Prostate gland (tissue), 2 donors: ENCODE results near the gene STK24. TPM values are rescaled to one million over a fixed set of nuclear protein-coding genes. Genes with fewer than 3 reads are reported as not detected.
A peak's percentile ranks its signal among the peaks of the same experiment; 100 is the strongest.

ENCODE experiments used
- DNase-seq: peaks from one replicate; pipeline ENCODE4 v3.0.0-alpha.2; 2019; ENCODE audit warnings: low spot score
- H3K27ac ChIP-seq, 2 donors: fragments of 200-600 bp; sonication (generic); 2 replicates each; pipeline ENCODE4 v1.5.1; 2017 to 2019
- H3K27me3 ChIP-seq: fragments of 200-600 bp; sonication (generic); replicated peaks from 2 replicates; pipeline ENCODE4 v1.5.1; 2019; ENCODE audit not compliant: insufficient read depth
- H3K36me3 ChIP-seq, 2 donors: fragments of 200-600 bp; sonication (generic); 1 replicate in 1 of 2; 2 replicates in 1 of 2; pipeline versions ENCODE4 v1.5.1 to v1.8.1; 2017 to 2019
- H3K4me1 ChIP-seq: fragments of 200-600 bp; sonication (generic); replicated peaks from 2 replicates; pipeline ENCODE4 v1.5.1; 2019
- H3K4me3 ChIP-seq, 2 donors: fragments of 200-600 bp; sonication (generic); 2 replicates each; pipeline ENCODE4 v1.5.1; 2017 to 2019
- H3K9me3 ChIP-seq: fragments of 200-600 bp; sonication (generic); 2 replicates; pipeline ENCODE4 v1.5.1; 2017
- CTCF ChIP-seq, 4 experiments: fragments of 200-600 bp in 2 of 4; fragments of 450-650 bp in 2 of 4; sonication (generic) in 2 of 4; IDR thresholded peaks; 1 replicate in 3 of 4; 2 replicates in 1 of 4; pipeline ENCODE4 v1.5.1; 2016 to 2019; ENCODE audit warnings: antibody characterized with exemption in 4 of 4, mild to moderate bottlenecking in 2 of 4, moderate library complexity in 2 of 4
- POLR2A ChIP-seq: fragments of 450-650 bp; IDR thresholded peaks from one replicate; pipeline ENCODE4 v1.6.1; 2016; ENCODE audit warnings: antibody characterized with exemption, mild to moderate bottlenecking
- POLR2AphosphoS5 ChIP-seq: sonication (generic); formaldehyde crosslinking; IDR thresholded peaks from one replicate; pipeline ENCODE4 v1.6.1; 2017; ENCODE audit warnings: antibody characterized with exemption
- WGBS: methylation state at CpG from one replicate; pipeline ENCODE4 v1.1.5; 2018; 5-methylcytosine and 5-hydroxymethylcytosine counted together
- intact Hi-C: fragments of 100-400 bp; cut with DNase I; formaldehyde crosslinking; loops from one replicate; pipeline ENCODE4 v1.14.2; 2022
- total RNA-seq, 2 donors: library from RNA; depleted of rRNA; stranded (reverse); fragments of >200 nt; gene quantifications; one replicate each; pipeline ENCODE4 v1.1.0, GENCODE V29; 2016

STK24 gene
- total RNA-seq, 2 donors from 2014 or later, result 80.5 to 187 TPM

GRCh38 chr13:98452851-98453843 is 123.8 kb downstream of the STK24 start:
- no peak for DNase-seq
- 62% methylated on average over 15 of the region's 15 CpGs for WGBS
- intact Hi-C loops, result loop anchor here (5.0 kb wide), 1 partner anchor 44 kb away; no protein-coding TSS in a partner anchor

GRCh38 chr13:98451676-98452470 is 125.0 kb downstream of the STK24 start:
- TF ChIP-seq POLR2A (no peak), POLR2AphosphoS5 (no peak), CTCF (IDR thresholded peaks at IDR 0.05) (no peak)
- 57% methylated on average over 23 of the region's 23 CpGs for WGBS
- intact Hi-C loops, result loop anchor here (5.0 kb wide), 1 partner anchor 45 kb away; no protein-coding TSS in a partner anchor

More at GRCh38 chr13:98452851-98453843, 123.8 kb downstream of the STK24 start:
- H3K4me3 ChIP-seq, result no peak overlapping the region
- peaks cover 0 to 5% of the 10 kb centered on the region in 2 donors for H3K36me3 ChIP-seq
- H3K27ac ChIP-seq, result no peak overlapping the region
- H3K27me3 ChIP-seq, result no peaks in the 10 kb centered on the region
- no peak for TF ChIP-seq POLR2A
- H3K4me1 ChIP-seq, result peaks cover 16% of the 10 kb centered on the region
- H3K9me3 ChIP-seq, result no peaks in the 10 kb centered on the region

GRCh38 chr13:98450539-98451111 is 126.3 kb downstream of the STK24 start:
- H3K4me3 ChIP-seq, result no peak overlapping the region
- H3K27me3 ChIP-seq, result no peaks in the 10 kb centered on the region
- intact Hi-C loops, result loop anchor here (5.0 kb wide), 1 partner anchor 47 kb away; no protein-coding TSS in a partner anchor
- no peaks in the 10 kb centered on the region for H3K9me3 ChIP-seq
- WGBS, result 29% methylated on average over 14 of the region's 14 CpGs
- peak; percentile 73 for DNase-seq
- H3K4me1 ChIP-seq, result peaks cover 16% of the 10 kb centered on the region
- H3K27ac ChIP-seq, result peak overlapping the region; percentile 66 to 70
- no peaks in the 10 kb centered on the region for H3K36me3 ChIP-seq
- TF ChIP-seq POLR2AphosphoS5 (peak; percentile 38), CTCF (IDR thresholded peaks at IDR 0.05) (no peak)

More at GRCh38 chr13:98451676-98452470, 125.0 kb downstream of the STK24 start:
- Histone ChIP-seq H3K27me3 (no peaks in the 10 kb centered on the region), H3K4me3 (no peak overlapping the region), H3K4me1 (peaks cover 16% of the 10 kb centered on the region), H3K9me3 (no peaks in the 10 kb centered on the region), H3K36me3 (peaks cover 0 to 2% of the 10 kb centered on the region in 2 donors), H3K27ac (peak overlapping the region; percentile 66 to 70)
- no peak for DNase-seq

- peaks cover 16% of the 10 kb centered on the region for H3K4me1 ChIP-seq
- no peaks in the 10 kb centered on the region for H3K36me3 ChIP-seq
- H3K27me3 ChIP-seq, result no peaks in the 10 kb centered on the region
- DNase-seq, result no peak
- intact Hi-C loops, result loop anchor here (5.0 kb wide), 1 partner anchor 47 kb away; no protein-coding TSS in a partner anchor
- peak; percentile 3 for TF ChIP-seq POLR2AphosphoS5
- no peak for TF ChIP-seq POLR2A
- no peak for TF ChIP-seq CTCF (IDR thresholded peaks at IDR 0.05)
- no peaks in the 10 kb centered on the region for H3K9me3 ChIP-seq
- peak overlapping the region; percentile 66 to 70 for H3K27ac ChIP-seq
- no peak overlapping the region for H3K4me3 ChIP-seq
- 17% methylated on average over 1 of the region's 1 CpG for WGBS
Observed at GRCh38 chr13:98450026-98450425, 126.9 kb downstream of the STK24 start.
